HEK293T (cell line): ENCODE results near the gene OGDH.

Experiments
- CTCF ChIA-PET: fragments of 350-600 bp; formaldehyde crosslinking; extraction: SDS; loops from one replicate; lab custom pipeline; 2021; ENCODE audit warnings: antibody characterized with exemption, inconsistent platforms; lab: Yijun Ruan, JAX
- POLR2A ChIA-PET: fragments of 350-600 bp; formaldehyde crosslinking; extraction: SDS; loops from one replicate; lab custom pipeline; 2020; ENCODE audit warnings: antibody characterized with exemption, inconsistent platforms; lab: Yijun Ruan, JAX
- DNase-seq: peaks from one replicate; pipeline ENCODE4 v3.0.0; 2012; ENCODE audit warnings: mixed read lengths; ENCODE audit errors: extremely low spot score
- ARNT ChIP-seq: fragments of 450-650 bp; IDR thresholded peaks from 2 replicates; pipeline ENCODE4 v1.6.1; 2017; ENCODE audit warnings: mild to moderate bottlenecking
- BHLHE40 ChIP-seq: fragments of 450-650 bp; IDR thresholded peaks from 2 replicates; pipeline ENCODE4 v1.6.1; 2016; ENCODE audit warnings: mild to moderate bottlenecking, moderate library complexity, borderline replicate concordance
- CTBP1 ChIP-seq: fragments of 450-650 bp; IDR thresholded peaks from 2 replicates; pipeline ENCODE4 v1.6.1; 2016; ENCODE audit warnings: borderline replicate concordance
- ELF4 ChIP-seq: fragments of 450-650 bp; IDR thresholded peaks from 2 replicates; pipeline ENCODE4 v1.6.1; 2017; ENCODE audit warnings: antibody characterized with exemption
- FOXA1 ChIP-seq: fragments of 450-650 bp; IDR thresholded peaks from 2 replicates; pipeline ENCODE4 v1.6.1; 2016; ENCODE audit warnings: mild to moderate bottlenecking
- FOXK2 ChIP-seq: fragments of 450-650 bp; IDR thresholded peaks from 2 replicates; pipeline ENCODE4 v1.6.1; 2016; ENCODE audit warnings: mild to moderate bottlenecking
- FOXM1 ChIP-seq: fragments of 450-650 bp; IDR thresholded peaks from 2 replicates; pipeline ENCODE4 v1.6.1; 2017; ENCODE audit warnings: mild to moderate bottlenecking, borderline replicate concordance
- HDGF ChIP-seq: fragments of 450-650 bp; IDR thresholded peaks from 2 replicates; pipeline ENCODE4 v1.6.1; 2017; ENCODE audit warnings: antibody characterized with exemption, borderline replicate concordance
- L3MBTL2 ChIP-seq: fragments of 450-650 bp; conservative IDR thresholded peaks from 2 replicates; pipeline ENCODE4 v1.6.1; 2016; ENCODE audit warnings: mild to moderate bottlenecking
- LEF1 ChIP-seq: fragments of 450-650 bp; IDR thresholded peaks from 2 replicates; pipeline ENCODE4 v1.6.1; 2017; ENCODE audit warnings: mild to moderate bottlenecking, borderline replicate concordance
- NFRKB ChIP-seq: fragments of 450-650 bp; IDR thresholded peaks from 2 replicates; pipeline ENCODE4 v1.6.1; 2016; ENCODE audit warnings: mild to moderate bottlenecking, moderate library complexity
- SP1 ChIP-seq: fragments of 450-650 bp; IDR thresholded peaks from 2 replicates; pipeline ENCODE4 v1.6.1; 2017
- SUZ12 ChIP-seq: fragments of 450-650 bp; IDR thresholded peaks from 2 replicates; pipeline ENCODE4 v1.6.1; 2016; ENCODE audit warnings: mild to moderate bottlenecking
- TARDBP ChIP-seq: fragments of 450-650 bp; IDR thresholded peaks from 2 replicates; pipeline ENCODE4 v1.6.1; 2016
- ZNF384 ChIP-seq: fragments of 450-650 bp; IDR thresholded peaks from 2 replicates; pipeline ENCODE4 v1.6.1; 2016
- TF ChIP-seq, protein P1 (sequence below): fragments of 450-650 bp; IDR thresholded peaks from 2 replicates; pipeline ENCODE4 v1.6.1; 2016

The OGDH gene

DNA sequence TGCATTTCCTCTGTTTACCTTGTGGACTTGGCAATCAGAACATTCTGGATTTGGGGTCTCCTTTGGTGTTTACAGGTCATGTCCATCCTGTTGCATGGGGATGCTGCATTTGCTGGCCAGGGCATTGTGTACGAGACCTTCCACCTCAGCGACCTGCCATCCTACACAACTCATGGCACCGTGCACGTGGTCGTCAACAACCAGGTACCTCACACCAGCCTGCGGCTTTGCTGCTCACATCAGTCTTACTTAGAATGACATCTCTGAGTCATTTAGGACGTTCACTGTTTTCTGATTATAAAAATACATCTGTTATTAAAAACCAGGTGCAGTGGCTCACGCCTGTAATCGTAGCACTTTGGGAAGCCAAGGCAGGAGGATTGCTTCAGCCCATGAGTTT is 75.2 kb downstream of the OGDH start:
- DNase-seq = no peak
- CTCF ChIA-PET = no interaction called here
- POLR2A ChIA-PET = no interaction called here
- no peak for TF ChIP-seq ELF4
- no peak for TF ChIP-seq NFRKB
- no peak for TF ChIP-seq BHLHE40
- TF ChIP-seq, protein P1, sequence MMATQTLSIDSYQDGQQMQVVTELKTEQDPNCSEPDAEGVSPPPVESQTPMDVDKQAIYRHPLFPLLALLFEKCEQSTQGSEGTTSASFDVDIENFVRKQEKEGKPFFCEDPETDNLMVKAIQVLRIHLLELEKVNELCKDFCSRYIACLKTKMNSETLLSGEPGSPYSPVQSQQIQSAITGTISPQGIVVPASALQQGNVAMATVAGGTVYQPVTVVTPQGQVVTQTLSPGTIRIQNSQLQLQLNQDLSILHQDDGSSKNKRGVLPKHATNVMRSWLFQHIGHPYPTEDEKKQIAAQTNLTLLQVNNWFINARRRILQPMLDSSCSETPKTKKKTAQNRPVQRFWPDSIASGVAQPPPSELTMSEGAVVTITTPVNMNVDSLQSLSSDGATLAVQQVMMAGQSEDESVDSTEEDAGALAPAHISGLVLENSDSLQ = no peak
- TF ChIP-seq FOXK2 = no peak
- TF ChIP-seq SUZ12 = no peak
- TF ChIP-seq ARNT = no peak
- no peak for TF ChIP-seq CTBP1
- TF ChIP-seq SP1 = no peak
- no peak for TF ChIP-seq FOXM1
- no peak for TF ChIP-seq TARDBP
- TF ChIP-seq FOXA1 = no peak
- no peak for TF ChIP-seq L3MBTL2
- TF ChIP-seq ZNF384 = no peak

GRCh38 chr7:44685723-44686122 is 79.3 kb downstream of the OGDH start:
- POLR2A ChIA-PET = no interaction called here
- no peak for TF ChIP-seq FOXA1
- TF ChIP-seq, protein P1 = no peak
- no peak for TF ChIP-seq LEF1
- no peak for TF ChIP-seq BHLHE40
- TF ChIP-seq HDGF = no peak
- TF ChIP-seq TARDBP = no peak
- TF ChIP-seq ELF4 = no peak
- CTCF ChIA-PET = no interaction called here

DNA sequence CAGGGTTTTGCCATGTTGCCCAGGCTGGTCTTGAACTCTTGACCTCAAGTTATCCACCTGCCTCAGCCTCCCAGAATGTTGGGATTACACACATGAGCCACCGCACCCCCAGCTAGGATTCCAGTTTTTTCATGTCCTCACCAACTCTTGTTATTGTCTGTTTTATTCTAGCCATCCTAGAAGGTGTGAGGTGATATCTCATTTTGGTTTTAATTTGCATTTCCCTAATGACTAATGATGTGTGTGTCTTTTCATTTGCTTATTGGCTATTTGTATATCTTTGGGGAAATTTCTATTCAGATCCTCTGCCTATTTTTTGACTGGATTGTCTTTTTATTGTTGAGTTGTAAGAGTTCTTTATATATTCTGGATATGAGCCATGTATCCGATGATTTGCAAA is 83.0 kb downstream of the OGDH start:
- CTCF ChIA-PET = no interaction called here
- no peak for TF ChIP-seq SUZ12
- TF ChIP-seq, protein P1 = no peak
- no peak for TF ChIP-seq NFRKB
- TF ChIP-seq HDGF = no peak
- no peak for TF ChIP-seq ELF4
- no peak for TF ChIP-seq FOXA1
- TF ChIP-seq CTBP1 = no peak
- TF ChIP-seq FOXK2 = no peak
- no peak for TF ChIP-seq BHLHE40
- TF ChIP-seq TARDBP = no peak
- TF ChIP-seq FOXM1 = no peak
- POLR2A ChIA-PET = no interaction called here
- no peak for DNase-seq

More at GRCh38 chr7:44685723-44686122, 79.3 kb downstream of the OGDH start:
- DNase-seq = no peak

DNA sequence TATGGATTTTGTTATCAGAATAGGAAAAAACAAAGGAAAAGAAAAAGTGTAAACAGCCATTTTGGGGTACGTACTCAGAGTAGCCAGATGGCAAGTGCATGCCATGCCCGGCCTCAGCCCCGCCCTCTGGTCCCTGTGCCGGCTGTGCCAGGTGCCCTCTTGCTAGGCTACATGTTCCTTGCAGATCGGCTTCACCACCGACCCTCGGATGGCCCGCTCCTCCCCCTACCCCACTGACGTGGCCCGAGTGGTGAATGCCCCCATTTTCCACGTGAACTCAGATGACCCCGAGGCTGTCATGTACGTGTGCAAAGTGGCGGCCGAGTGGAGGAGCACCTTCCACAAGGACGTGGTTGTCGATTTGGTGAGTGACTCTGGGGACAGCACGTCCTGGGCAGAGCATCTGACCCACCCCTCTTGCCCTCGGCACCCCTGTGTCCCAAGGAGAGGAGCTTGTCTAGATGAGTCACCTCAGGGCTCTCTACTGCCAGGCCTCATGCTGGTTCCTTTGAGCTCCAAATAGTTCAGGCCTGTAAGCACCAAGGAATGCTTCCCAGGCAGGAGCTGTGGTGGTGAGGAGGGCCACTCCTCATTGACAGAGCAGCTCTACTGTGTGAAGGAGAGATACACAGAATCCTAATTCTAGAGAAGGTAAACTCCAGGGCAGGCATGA is 87.3 kb downstream of the OGDH start:
- CTCF ChIA-PET = interaction anchor here (0.7 kb wide), 1 partner anchor 36 kb away, joined by 3 read pairs; no protein-coding TSS in a partner anchor
- no peak for DNase-seq
- TF ChIP-seq SP1 (no peak), CTBP1 (no peak), BHLHE40 (no peak), SUZ12 (no peak), HDGF (no peak), FOXA1 (no peak), ZNF384 (no peak), FOXM1 (no peak), LEF1 (no peak), ELF4 (no peak), NFRKB (no peak)
- TF ChIP-seq, protein P1 = no peak
- POLR2A ChIA-PET = no interaction called here

- ChIA-PET CTCF (interaction anchor here (0.7 kb wide), 1 partner anchor 37 kb away, joined by 3 read pairs; no protein-coding TSS in a partner anchor), POLR2A (no interaction called here)
- no peak for TF ChIP-seq CTBP1
- TF ChIP-seq SUZ12 = no peak
- TF ChIP-seq ZNF384 = no peak
- no peak for TF ChIP-seq ARNT
- no peak for TF ChIP-seq BHLHE40
- TF ChIP-seq ELF4 = no peak
- no peak for TF ChIP-seq FOXM1
- no peak for TF ChIP-seq SP1
- TF ChIP-seq, protein P1 = no peak
- TF ChIP-seq TARDBP = no peak
- DNase-seq = no peak
These were observed 87.9 kb downstream of the OGDH start for GRCh38 chr7:44694326-44694725.

GRCh38 chr7:44694766-44695165 is 88.3 kb downstream of the OGDH start:
- no peak for DNase-seq
- TF ChIP-seq FOXA1 = no peak
- no peak for TF ChIP-seq HDGF
- TF ChIP-seq FOXM1 = no peak
- TF ChIP-seq CTBP1 = no peak
- no peak for TF ChIP-seq TARDBP
- no peak for TF ChIP-seq ARNT
- TF ChIP-seq, protein P1 = no peak
- no peak for TF ChIP-seq BHLHE40
- TF ChIP-seq ZNF384 = no peak
- TF ChIP-seq FOXK2 = no peak
- CTCF ChIA-PET = no interaction called here
- POLR2A ChIA-PET = no interaction called here
